Anterior cingulate cortex (tissue), 58 donors: ENCODE results near the gene NEU4.
"Not testable (repeated sequence)": the region's sequence is repeated elsewhere in the genome, so short reads cannot be mapped to it uniquely, and the experiment has no call there.

Source experiments
- DNase-seq, 58 donors: peaks; one replicate each; lab custom pipeline; 2025; lab: John Stamatoyannopoulos, UW

NEU4 gene

DNA sequence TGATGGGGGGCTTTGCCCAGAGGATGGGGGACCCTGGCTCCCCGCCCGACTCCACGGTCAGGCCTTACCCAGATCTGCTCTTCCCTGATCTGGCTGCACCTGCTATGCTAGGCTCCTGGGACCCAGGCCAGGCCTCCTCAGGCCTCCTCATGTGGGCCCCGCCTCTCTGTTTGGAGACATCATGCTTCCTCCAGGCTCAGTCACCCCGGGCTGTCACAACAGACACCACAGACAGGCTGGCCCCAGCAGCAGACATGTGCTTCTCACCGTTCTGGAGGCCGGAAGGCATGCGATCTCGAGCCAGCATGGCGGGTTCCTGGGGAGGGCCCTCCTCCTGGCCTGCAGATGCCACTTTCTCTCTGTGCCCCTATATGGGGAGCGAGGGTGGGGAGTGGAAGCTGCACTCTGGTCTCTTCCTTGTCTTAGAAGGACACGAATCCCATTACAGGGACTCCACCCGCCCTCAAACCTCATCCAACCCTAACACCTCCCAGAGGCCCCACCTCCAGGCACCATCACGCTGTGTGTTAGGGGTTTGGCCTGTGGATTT is 10.8 kb upstream of the NEU4 start:
- DNase-seq, result no peak

- no peak for DNase-seq
Measured at GRCh38 chr2:241798631-241799521, 10.1 kb upstream of the NEU4 start.

DNA sequence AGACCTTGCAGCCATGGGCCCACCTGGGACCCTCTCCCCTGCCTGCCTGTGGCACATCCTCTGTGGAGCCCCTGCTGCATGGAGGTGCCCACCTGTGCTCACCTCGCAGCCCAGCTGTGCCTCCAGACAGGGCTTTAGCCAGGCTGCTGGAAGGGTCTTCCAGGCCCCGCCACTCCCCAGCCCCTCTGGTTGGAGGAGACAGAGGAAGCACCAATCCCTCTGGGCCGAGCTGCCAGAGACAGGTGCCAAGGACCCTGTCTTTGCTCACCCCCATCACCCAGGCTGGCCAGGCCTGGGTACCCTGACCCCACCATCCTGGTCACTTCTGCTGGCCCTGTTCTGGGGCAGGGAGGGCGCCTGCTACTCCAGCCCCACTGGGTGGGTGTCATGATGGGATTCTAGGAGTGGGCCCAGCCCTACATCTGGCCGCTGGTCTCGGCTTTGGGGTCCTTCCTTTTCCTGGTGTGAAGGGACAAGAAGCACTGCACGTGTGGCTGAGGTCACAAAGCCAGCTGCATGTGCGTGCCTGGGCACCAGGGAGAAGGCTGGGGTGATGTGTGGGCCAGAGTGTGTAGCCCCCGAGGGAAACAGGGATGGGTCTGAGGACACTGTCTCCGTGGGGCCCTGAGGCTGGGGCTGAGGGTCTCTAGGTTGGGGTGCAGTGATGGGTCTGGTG is 9.3 kb upstream of the NEU4 start:
- DNase-seq, result no peak

GRCh38 chr2:241800198-241800903 is 8.6 kb upstream of the NEU4 start:
- DNase-seq, result not testable (repeated sequence)

GRCh38 chr2:241801611-241802420 is 7.2 kb upstream of the NEU4 start:
- DNase-seq, result no peak

- DNase-seq, result peak in 3 of 58 donors; percentile 28 to 60 (median 37)
Measured at GRCh38 chr2:241802421-241803318, 6.3 kb upstream of the NEU4 start.

DNA sequence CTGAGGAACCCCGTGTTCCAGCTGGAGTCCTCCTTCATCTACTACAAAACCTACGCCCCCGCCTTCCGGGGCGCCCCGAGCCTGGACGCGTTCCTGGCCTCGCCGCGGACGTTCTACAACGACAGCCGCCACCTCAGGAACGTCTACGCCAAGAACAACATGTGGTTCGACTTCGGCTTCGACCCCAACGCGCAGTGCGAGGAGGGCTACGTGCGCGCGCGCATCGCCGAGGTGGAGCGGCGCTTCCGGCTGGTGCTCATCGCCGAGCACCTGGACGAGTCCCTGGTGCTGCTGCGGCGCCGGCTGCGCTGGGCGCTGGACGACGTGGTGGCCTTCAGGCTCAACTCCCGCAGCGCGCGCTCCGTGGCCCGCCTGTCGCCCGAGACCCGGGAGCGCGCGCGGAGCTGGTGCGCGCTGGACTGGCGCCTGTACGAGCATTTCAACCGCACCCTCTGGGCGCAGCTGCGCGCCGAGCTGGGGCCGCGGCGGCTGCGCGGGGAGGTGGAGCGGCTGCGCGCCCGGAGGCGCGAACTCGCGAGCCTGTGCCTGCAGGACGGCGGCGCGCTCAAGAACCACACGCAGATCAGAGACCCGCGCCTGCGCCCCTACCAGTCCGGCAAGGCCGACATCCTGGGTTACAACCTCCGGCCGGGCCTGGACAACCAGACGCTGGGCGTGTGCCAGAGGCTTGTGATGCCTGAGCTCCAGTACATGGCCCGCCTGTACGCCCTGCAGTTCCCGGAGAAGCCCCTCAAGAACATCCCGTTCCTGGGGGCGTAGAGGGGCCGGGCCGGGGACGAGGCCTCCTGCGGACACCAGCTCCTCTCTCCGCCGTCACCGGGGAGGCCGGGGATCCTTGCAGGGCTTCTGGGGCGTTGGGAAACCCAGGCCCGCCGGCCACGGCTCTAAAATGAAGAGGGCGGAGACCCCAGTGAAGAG is 5.3 kb upstream of the NEU4 start:
- DNase-seq, result peak in 45 of 58 donors; percentile 17 to 81 (median 58)

GRCh38 chr2:241804326-241805229 is 4.4 kb upstream of the NEU4 start:
- DNase-seq, result peak in 1 of 58 donors; percentile 22

GRCh38 chr2:241806217-241806616 is 2.8 kb upstream of the NEU4 start:
- DNase-seq, result not testable (repeated sequence)

GRCh38 chr2:241808051-241808720 is 807 bp upstream of the NEU4 start:
- no peak for DNase-seq

GRCh38 chr2:241809383-241810306 is 652 bp downstream of the NEU4 start:
- no peak for DNase-seq

GRCh38 chr2:241810307-241811200 is 1.6 kb downstream of the NEU4 start:
- DNase-seq, result peak in 51 of 58 donors; percentile 27 to 88 (median 74)

- DNase-seq, result peak in 45 of 58 donors; percentile 30 to 81 (median 70)
Measured at GRCh38 chr2:241811201-241811951, 2.4 kb downstream of the NEU4 start.
